SKM-1 (cell line): ENCODE results near the gene PACS1.
"Not testable (repeated sequence)": the region's sequence is repeated elsewhere in the genome, so short reads cannot be mapped to it uniquely, and the experiment has no call there.

ENCODE experiments used
- DNase-seq: peaks from one replicate; lab custom pipeline; 2025; ENCODE audit not compliant: unreplicated experiment; lab: John Stamatoyannopoulos, UW

The PACS1 gene

GRCh38 chr11:66243782-66244535, 173.9 kb downstream of the PACS1 start:
- no peak for DNase-seq

GRCh38 chr11:66247295-66247694, 177.2 kb downstream of the PACS1 start:
- no peak for DNase-seq

- no peak for DNase-seq
These were observed 177.7 kb downstream of the PACS1 start for GRCh38 chr11:66247801-66248200.

GRCh38 chr11:66248903-66249302, 178.8 kb downstream of the PACS1 start:
- DNase-seq = no peak

- no peak for DNase-seq
These were observed 181.7 kb downstream of the PACS1 start for GRCh38 chr11:66251809-66252208.

GRCh38 chr11:66253081-66253480, 183.0 kb downstream of the PACS1 start:
- not testable (repeated sequence) for DNase-seq

GRCh38 chr11:66258473-66258893, 188.4 kb downstream of the PACS1 start:
- DNase-seq = no peak

- no peak for DNase-seq
These were observed 189.2 kb downstream of the PACS1 start for GRCh38 chr11:66259225-66259624.

GRCh38 chr11:66259956-66260355, 189.9 kb downstream of the PACS1 start:
- no peak for DNase-seq

- DNase-seq = no peak
These were observed 191.5 kb downstream of the PACS1 start for GRCh38 chr11:66261578-66261977.

- no peak for DNase-seq
These were observed 192.1 kb downstream of the PACS1 start for GRCh38 chr11:66262191-66262590.

GRCh38 chr11:66262696-66263095, 192.6 kb downstream of the PACS1 start:
- DNase-seq = no peak

- no peak for DNase-seq
These were observed 193.2 kb downstream of the PACS1 start for GRCh38 chr11:66263231-66263630.

- DNase-seq = no peak
These were observed 193.7 kb downstream of the PACS1 start for GRCh38 chr11:66263785-66264184.

- no peak for DNase-seq
These were observed 194.3 kb downstream of the PACS1 start for GRCh38 chr11:66264383-66264782.

- DNase-seq = no peak
These were observed 194.8 kb downstream of the PACS1 start for GRCh38 chr11:66264914-66265313.

- no peak for DNase-seq
These were observed 195.7 kb downstream of the PACS1 start for GRCh38 chr11:66265531-66266377.

- no peak for DNase-seq
These were observed 196.4 kb downstream of the PACS1 start for GRCh38 chr11:66266378-66267038.

GRCh38 chr11:66267039-66267378, 196.9 kb downstream of the PACS1 start:
- no peak for DNase-seq

- DNase-seq = peak; percentile 43
These were observed 197.5 kb downstream of the PACS1 start for GRCh38 chr11:66267379-66268243.
